HG03097 (cell line): Measurements from ENCODE around the gene ZNHIT3.
A peak's percentile ranks its signal among the peaks of the same experiment; 100 is the strongest.

ENCODE experiments used
- ATAC-seq: cut with Tn5 transposase; IDR thresholded peaks from one replicate; pipeline ENCODE4 v1.9.1; 2021; ENCODE audit not compliant: unreplicated experiment, low FRiP score

Gene ZNHIT3

GRCh38 chr17:36509272-36509985 lies 22.9 kb downstream of the ZNHIT3 start:
- no peak for ATAC-seq

- no peak for ATAC-seq
These were observed 24.2 kb downstream of the ZNHIT3 start for GRCh38 chr17:36510636-36511035.

- ATAC-seq, result no peak
These were observed 24.7 kb downstream of the ZNHIT3 start for GRCh38 chr17:36511216-36511615.

DNA sequence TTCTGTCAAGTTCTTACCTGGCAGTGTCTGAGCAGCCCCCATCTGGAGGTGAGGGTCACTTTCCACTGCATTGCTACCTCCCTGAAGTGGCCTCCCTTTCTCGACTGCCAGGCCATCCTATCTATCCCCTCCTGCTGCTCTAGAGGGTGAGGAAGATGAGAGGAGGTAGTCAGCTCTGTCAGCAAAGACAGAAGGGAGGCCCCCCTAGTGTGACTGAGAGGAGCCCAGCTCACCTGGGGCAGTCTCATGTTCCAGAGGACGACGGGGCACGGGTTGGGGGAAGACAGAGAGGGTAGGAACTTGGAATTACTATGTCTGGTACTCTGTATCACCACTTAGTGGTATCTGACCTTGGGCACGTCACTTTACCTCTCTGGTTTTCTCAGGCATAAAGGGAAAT lies 26.2 kb downstream of the ZNHIT3 start:
- no peak for ATAC-seq

- no peak for ATAC-seq
These were observed 28.4 kb downstream of the ZNHIT3 start for GRCh38 chr17:36514856-36515255.

DNA sequence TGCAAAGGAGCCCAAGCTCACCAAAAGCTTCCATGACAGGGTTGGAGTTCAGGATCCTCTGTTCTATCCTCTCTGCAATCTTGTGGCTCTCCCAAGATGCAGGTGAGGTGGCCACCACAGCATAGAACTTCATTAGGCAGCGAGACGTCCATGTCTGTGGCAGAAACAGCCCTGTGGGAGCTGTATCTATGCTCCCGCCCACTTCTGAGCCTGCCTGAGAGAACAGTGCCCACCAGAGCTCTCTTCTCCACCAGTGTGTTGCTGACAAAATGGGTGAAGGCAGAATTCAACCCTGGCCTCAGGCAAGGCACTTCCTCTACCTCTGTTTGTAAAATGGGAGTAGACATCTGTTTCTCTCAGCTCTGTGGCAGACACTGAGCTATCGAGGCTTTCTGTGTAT lies 29.4 kb downstream of the ZNHIT3 start:
- ATAC-seq, result no peak

DNA sequence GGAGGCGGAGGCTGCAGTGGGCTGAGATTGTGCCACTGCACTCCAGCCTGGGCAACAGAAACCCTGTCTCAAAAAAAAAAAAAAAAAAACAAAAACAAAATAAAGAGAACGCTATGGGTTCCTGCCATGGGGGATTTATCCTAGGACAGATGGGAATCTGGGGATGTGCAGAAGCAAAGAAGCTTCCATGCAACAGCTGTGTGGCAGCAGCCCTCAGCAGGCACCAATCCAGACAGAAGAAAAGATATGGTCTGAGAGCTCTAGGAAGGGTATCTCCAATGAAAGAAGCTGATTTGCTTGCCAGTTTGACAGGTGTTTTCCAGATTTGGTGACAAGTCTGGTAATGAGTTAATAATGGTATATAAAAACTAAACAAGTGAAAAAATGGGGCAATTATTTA lies 36.6 kb downstream of the ZNHIT3 start:
- no peak for ATAC-seq

DNA sequence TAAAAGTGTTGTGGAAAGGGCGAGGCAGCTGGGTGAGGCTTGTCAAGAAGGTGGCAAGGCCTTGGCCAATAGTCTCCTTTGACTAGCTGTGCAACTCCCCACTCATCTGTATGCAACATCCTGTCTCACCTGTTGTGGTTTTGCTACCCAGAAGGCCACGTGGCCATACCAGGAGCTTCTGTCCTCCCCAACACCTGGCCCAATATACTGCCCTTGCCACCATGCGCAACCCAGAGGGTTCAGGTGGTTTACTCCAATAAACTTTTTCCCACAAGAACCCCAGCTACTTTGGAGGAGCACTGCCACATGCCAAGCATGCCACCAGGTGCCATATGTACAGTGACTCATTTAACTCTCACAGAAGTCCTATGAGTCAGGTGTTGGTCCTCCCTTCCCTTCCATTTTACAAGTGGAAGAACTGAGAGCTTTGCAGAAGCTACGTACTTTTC lies 38.0 kb downstream of the ZNHIT3 start:
- ATAC-seq, result no peak

DNA sequence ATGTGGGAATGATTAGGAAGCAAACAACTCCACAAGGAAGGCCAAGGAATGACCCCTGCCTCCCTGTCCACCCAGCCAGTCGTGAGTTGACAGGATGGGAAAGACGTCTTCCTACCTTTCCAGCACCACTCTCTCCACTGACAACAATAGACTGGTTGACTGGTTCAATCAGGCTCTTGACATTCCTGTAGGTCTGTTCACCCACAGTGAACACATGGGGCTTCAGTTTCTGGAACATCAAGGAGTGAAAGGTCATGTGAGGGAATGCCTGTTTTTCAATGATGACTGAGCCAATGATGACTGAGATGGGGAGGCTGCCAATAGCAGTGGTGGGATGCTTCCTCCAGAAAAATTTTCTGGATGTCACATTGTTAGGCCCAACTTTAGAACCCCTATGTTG lies 38.6 kb downstream of the ZNHIT3 start:
- ATAC-seq, result no peak

GRCh38 chr17:36525888-36526287 lies 39.4 kb downstream of the ZNHIT3 start:
- ATAC-seq, result no peak

DNA sequence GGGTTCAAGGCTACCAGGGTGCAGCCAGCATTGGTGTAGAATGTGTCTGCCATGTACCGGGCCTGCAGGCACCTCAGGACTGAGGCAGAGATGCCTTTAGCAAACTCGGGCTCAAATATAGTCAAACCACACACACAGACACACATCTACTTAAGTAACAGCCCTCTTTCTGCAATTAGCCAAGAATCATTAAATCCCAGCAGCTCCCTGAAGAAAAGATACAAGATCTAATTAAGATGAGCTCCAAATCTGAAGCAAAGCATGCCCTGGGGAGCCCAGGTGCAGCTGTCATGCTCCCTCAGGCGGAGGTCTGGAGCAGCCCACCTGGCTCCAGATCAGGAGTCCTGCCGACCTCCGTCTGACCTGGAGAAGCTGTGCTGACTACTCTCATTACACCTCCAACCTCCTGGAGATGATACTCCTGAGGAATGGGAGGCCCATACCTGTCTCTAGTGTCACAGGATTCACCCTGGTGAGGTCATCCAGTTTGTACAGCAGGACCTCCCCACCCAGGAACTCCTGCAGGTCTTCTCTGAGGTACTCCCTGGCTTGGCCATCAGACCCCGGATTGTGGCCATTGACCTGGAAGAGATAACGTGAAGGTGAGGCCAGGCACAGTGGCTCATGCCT lies 41.3 kb downstream of the ZNHIT3 start:
- ATAC-seq, result no peak

- no peak for ATAC-seq
These were observed 42.6 kb downstream of the ZNHIT3 start for GRCh38 chr17:36529121-36529520.

DNA sequence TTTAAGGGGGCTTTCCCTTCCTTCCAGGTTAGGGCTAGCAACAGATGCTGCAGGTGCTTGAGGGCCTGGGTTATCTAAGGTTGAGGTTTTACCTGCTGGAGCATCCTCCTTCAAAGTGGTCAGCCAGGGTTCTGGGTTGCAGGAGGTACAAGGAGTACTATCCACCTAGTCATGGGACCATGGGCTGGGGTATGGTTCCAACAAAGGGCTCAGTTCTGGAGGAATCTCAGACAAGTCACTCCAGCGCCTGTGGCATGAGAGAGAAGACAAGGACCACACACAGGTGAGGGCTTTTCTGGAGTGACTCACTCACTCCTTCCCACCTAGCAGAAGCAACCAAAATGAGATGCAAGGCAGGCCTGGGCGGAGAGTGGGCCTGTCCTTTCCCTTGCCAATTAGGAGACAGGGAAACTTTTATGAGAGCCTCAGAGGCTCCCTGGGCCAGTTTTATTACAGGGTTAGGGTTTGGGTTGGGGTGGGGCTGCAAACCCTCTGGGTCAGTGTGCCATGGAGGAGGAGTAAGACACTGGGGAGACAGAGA lies 46.0 kb downstream of the ZNHIT3 start:
- ATAC-seq, result no peak

DNA sequence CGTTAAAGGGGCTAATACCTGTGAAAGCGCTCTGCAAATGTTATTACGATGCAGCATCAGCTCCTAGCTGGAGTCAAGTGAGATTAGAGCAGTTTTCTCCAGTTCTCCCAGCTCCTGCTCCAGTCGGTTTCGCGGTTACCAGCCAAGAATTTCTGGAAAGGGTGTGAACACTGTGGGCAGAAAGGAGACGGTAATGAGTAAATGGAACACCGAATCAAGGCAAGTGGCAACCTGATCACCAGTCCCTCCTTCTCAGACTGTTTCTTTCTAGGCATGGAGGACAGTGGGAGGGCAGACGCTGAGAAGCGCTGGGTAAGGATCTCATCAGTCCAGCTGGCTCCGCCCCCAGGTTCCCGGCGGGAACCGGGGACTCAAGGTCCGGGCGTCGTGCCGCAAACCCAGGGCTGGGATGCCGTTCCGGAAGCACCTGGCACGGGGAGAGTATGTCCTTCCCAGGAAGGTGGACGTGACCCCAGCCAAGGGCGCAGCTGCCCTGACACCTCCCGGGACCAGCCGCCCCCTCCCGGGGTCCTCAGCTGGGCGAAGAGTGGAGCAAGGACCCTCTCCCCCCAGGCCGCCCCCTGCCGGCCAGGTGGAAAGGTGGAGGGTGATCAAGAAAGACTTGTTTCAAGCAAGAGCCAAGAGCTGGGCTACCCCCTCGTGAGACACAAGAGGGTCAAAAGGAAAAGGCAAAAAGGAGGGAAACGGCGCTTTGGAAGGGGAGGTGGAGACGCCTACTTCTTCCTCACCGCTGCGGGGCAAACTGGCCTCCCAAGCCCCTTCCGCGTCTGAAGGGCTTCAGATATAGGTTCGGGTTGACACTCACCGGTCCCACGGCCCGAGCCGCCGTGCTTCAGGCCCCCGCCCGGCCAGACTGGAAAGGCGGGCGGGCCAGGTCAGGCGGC lies 47.7 kb downstream of the ZNHIT3 start:
- peak; percentile 18 for ATAC-seq

GRCh38 chr17:36534840-36535668 lies 48.6 kb downstream of the ZNHIT3 start, which contains the start of the genes MYO19 and PIGW:
TSS of gene MYO19 (minus strand) at chr17:36534868. CDS start at chr17:36532538, 2,330 bp downstream.
TSS of gene PIGW (plus strand) at chr17:36534987. CDS start at chr17:36537102, 2,115 bp downstream.
- ATAC-seq, result peak; percentile 58

GRCh38 chr17:36535669-36536081 lies 49.2 kb downstream of the ZNHIT3 start:
- ATAC-seq, result no peak

DNA sequence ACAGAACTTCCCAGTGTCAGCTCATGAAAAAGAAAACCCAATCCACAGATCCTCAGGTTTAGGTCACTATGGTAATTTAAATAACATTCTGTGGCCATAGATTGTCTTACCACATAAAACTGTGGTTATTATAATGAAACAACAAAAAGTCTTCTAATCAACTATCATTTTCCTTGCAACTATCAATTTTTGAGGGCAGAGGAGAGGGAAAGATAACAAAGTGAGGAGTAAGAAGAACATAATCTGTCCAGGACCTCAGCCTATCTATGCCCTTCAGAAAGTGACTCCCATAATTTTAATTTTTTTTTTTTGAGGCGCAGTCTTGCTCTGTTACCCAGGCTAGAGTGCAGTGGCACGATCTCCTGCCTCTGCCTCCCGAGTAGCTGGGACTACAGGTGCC lies 54.2 kb downstream of the ZNHIT3 start:
- no peak for ATAC-seq

- ATAC-seq, result no peak
These were observed 56.3 kb downstream of the ZNHIT3 start for GRCh38 chr17:36542755-36543154.

DNA sequence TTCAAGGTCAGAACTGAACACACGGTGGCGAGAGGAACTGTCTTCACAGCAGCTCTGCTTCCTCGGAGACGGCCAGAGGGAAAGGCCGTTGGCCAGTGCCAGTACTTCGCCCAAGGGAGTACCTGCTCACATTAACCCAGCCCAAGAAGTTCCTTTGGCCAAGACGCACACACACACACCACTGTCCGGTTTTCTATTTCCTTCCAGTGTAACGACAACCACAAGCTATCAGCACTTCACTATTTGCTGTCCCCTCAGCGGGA lies 57.5 kb downstream of the ZNHIT3 start:
- ATAC-seq, result no peak
